22Rv1 (cell line): ENCODE results near the gene VRK1.

Experiments used
- H3K27ac ChIP-seq: fragments of 450-650 bp; 2 replicates; pipeline ENCODE4 v1.5.1; 2017
- CTCF ChIP-seq: fragments of 450-650 bp; IDR thresholded peaks from 2 replicates; pipeline ENCODE4 v1.5.1; 2017; ENCODE audit warnings: mild to moderate bottlenecking
- ZFX ChIP-seq: fragments of 450-650 bp; IDR thresholded peaks from 2 replicates; pipeline ENCODE4 v1.6.1; 2017; ENCODE audit warnings: antibody characterized with exemption, borderline replicate concordance

VRK1 gene, protein sequence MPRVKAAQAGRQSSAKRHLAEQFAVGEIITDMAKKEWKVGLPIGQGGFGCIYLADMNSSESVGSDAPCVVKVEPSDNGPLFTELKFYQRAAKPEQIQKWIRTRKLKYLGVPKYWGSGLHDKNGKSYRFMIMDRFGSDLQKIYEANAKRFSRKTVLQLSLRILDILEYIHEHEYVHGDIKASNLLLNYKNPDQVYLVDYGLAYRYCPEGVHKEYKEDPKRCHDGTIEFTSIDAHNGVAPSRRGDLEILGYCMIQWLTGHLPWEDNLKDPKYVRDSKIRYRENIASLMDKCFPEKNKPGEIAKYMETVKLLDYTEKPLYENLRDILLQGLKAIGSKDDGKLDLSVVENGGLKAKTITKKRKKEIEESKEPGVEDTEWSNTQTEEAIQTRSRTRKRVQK

GRCh38 chr14:96796851-96797581 lies at the start of gene VRK1:
Gene VRK1 (plus strand): TSS chr14:96797382. CDS start chr14:96833472, 36,090 bp downstream.
- H3K27ac ChIP-seq, result peak within 1 kb of the TSS; percentile 79
- TF ChIP-seq ZFX (no peak), CTCF (no peak)

GRCh38 chr14:96747608-96748007 lies 49.6 kb upstream of the VRK1 start:
- no peak overlapping the region for H3K27ac ChIP-seq

GRCh38 chr14:96748362-96748761 lies 48.8 kb upstream of the VRK1 start:
- TF ChIP-seq CTCF (no peak), ZFX (no peak)
- no peak overlapping the region for H3K27ac ChIP-seq

More at GRCh38 chr14:96747608-96748007, 49.6 kb upstream of the VRK1 start:
- TF ChIP-seq CTCF, result no peak
- TF ChIP-seq ZFX, result no peak

DNA sequence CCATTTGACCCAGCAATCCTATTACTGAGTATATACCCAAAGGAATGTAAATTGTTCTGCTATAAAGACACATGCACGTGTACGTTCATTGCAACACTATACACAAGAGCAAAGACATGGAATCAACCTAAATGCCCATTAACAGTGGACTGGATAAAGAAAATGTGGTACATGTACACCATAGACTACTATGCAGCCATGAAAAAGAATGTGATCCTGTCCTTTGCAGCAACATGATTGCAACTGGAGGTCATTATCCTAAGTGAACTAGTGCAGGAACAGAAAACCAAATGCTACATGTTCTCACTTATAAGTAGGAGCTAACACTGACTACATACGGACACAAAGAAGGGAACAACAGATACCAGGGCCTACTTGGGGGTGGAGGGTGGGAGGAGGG lies 45.7 kb upstream of the VRK1 start:
- no peak for TF ChIP-seq ZFX
- TF ChIP-seq CTCF, result no peak
- no peak overlapping the region for H3K27ac ChIP-seq

- TF ChIP-seq CTCF (no peak), ZFX (no peak)
- H3K27ac ChIP-seq, result no peak overlapping the region
Observed at GRCh38 chr14:96752125-96752524, 45.1 kb upstream of the VRK1 start.

DNA sequence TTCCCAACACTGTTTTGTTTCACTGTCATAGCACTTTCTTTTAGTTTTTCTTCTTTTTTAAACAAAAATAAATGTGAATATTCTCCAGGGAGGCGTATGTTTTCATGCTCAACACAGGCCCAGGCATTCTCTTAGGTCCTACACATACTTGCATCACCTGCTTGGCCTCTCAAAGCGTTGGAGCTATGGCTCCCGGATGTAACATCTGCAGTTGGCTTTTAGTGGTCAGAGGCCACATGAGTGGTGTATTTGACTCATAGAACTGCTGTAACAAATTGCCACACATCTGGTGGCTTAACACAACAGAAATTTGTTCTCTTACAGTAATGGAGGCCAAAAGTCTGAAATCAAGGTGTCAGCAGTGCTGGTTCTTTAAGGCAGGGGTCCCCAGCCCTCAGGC lies 44.6 kb upstream of the VRK1 start:
- no peak overlapping the region for H3K27ac ChIP-seq
- TF ChIP-seq ZFX, result no peak
- no peak for TF ChIP-seq CTCF

- H3K27ac ChIP-seq, result no peak overlapping the region
- TF ChIP-seq CTCF, result no peak
Observed at GRCh38 chr14:96754162-96754844, 42.9 kb upstream of the VRK1 start.
